ENCODE measurements around the gene ARHGAP4. TPM values are rescaled to one million over a fixed set of nuclear protein-coding genes. Genes with fewer than 3 reads are reported as not detected.

Gene ARHGAP4
- total and polyA plus RNA-seq, 7 donors: 8.4 to 122 (median 17.3) TPM

GRCh38 chrX:153969904-153970356 is 43.9 kb upstream of the ARHGAP4 start:
- 1% methylated on average over 26 of the region's 26 CpGs for WGBS, 2 donors
- TF ChIP-seq CTCF (IDR thresholded peaks at IDR 0.05): no peak
- TF ChIP-seq POLR2AphosphoS5 (IDR thresholded peaks at IDR 0.05): peak in 2 of 4 donors; percentile 9 to 36
- H3K4me1 ChIP-seq: peaks cover 0 to 58% (median 52%) of the 10 kb centered on the region in 4 donors

GRCh38 chrX:153969125-153969903 is 43.2 kb upstream of the ARHGAP4 start:
- Histone ChIP-seq H3K36me3 (no peaks in the 10 kb centered on the region), H3K4me1 (peaks cover 0 to 54% (median 49%) of the 10 kb centered on the region in 4 donors)
- WGBS, 2 donors: 9 to 29% methylated on average over 25 of the region's 25 CpGs

More at GRCh38 chrX:153969904-153970356, 43.9 kb upstream of the ARHGAP4 start:
- H3K4me3 ChIP-seq: peak overlapping the region; percentile 55 to 78 (median 74)
- intact Hi-C loops (cut with DNase I): no loop called here
- H3K36me3 ChIP-seq: no peaks in the 10 kb centered on the region
- peaks cover 0 to 5% (median 0%) of the 10 kb centered on the region in 3 donors for H3K27me3 ChIP-seq
- H3K27ac ChIP-seq: peak overlapping the region; percentile 97 to 98 (median 98)
- no peak for DNase-seq
- H3K9me3 ChIP-seq: no peaks in the 10 kb centered on the region

DNA sequence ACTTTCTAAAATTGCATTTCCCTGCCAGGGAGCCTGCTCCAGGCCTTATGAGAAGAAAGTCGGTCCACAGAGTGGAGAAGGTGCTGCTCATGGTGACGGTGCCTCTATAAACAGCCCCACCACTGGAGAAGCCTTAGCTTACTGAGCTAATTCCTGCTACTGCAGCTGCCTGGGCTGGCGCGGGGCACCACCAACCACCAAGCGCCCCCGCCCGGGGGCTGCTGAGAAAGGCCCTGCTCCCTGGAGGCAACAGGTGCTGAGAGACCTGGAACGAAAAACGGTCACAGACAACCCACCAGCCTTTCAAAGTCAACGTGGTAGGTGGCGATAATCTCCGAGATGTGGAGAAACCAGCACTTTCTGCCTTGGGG is 42.7 kb upstream of the ARHGAP4 start:
- DNase-seq: peak; percentile 65
- intact Hi-C loops (cut with DNase I): no loop called here
- 16 to 26% methylated on average over 12 of the region's 12 CpGs for WGBS, 2 donors

More at GRCh38 chrX:153969125-153969903, 43.2 kb upstream of the ARHGAP4 start:
- TF ChIP-seq CTCF (IDR thresholded peaks at IDR 0.05) (no peak), POLR2AphosphoS5 (IDR thresholded peaks at IDR 0.05) (no peak), POLR2A (IDR thresholded peaks at IDR 0.05) (no peak), EP300 (IDR thresholded peaks at IDR 0.05) (no peak)
- intact Hi-C loops (cut with DNase I): no loop called here
- Histone ChIP-seq H3K9me3 (no peaks in the 10 kb centered on the region), H3K27me3 (peaks cover 0 to 5% (median 0%) of the 10 kb centered on the region in 3 donors), H3K4me3 (peak overlapping the region; percentile 55 to 78 (median 74)), H3K27ac (peak overlapping the region; percentile 97 to 98 (median 98))
- DNase-seq: peak; percentile 70

GRCh38 chrX:153968255-153968654 is 42.2 kb upstream of the ARHGAP4 start:
- Histone ChIP-seq H3K4me1 (peaks cover 0 to 44% (median 38%) of the 10 kb centered on the region in 4 donors), H3K4me3 (peak overlapping the region in 3 of 4 donors; percentile 73 to 78 (median 75))
- 43 to 64% methylated on average over 9 of the region's 9 CpGs for WGBS, 2 donors

More for the DNA sequence above, 42.7 kb upstream of the ARHGAP4 start:
- Histone ChIP-seq H3K27ac (peak overlapping the region; percentile 97 to 98 (median 98)), H3K9me3 (no peaks in the 10 kb centered on the region), H3K4me3 (peak overlapping the region; percentile 55 to 78 (median 74)), H3K4me1 (peaks cover 0 to 49% (median 43%) of the 10 kb centered on the region in 4 donors), H3K27me3 (peaks cover 0 to 5% (median 0%) of the 10 kb centered on the region in 3 donors), H3K36me3 (peaks cover 0 to 3% (median 0%) of the 10 kb centered on the region in 4 donors)
- TF ChIP-seq POLR2AphosphoS5 (IDR thresholded peaks at IDR 0.05) (peak in 1 of 4 donors; percentile 5), EP300 (IDR thresholded peaks at IDR 0.05) (no peak)

More at GRCh38 chrX:153968255-153968654, 42.2 kb upstream of the ARHGAP4 start:
- H3K27me3 ChIP-seq: peaks cover 0 to 5% (median 0%) of the 10 kb centered on the region in 3 donors
- no peak for DNase-seq
- intact Hi-C loops (cut with DNase I): no loop called here
- H3K36me3 ChIP-seq: peaks cover 0 to 5% (median 2%) of the 10 kb centered on the region in 4 donors
- TF ChIP-seq EP300 (IDR thresholded peaks at IDR 0.05): no peak
- TF ChIP-seq POLR2AphosphoS5 (IDR thresholded peaks at IDR 0.05): no peak
- TF ChIP-seq CTCF (IDR thresholded peaks at IDR 0.05): no peak
- TF ChIP-seq POLR2A (IDR thresholded peaks at IDR 0.05): no peak
- no peaks in the 10 kb centered on the region for H3K9me3 ChIP-seq
- H3K27ac ChIP-seq: peak overlapping the region; percentile 97 to 98 (median 98)
